Measurements from ENCODE around the gene NUTM2B.
"Not testable (repeated sequence)": the region's sequence is repeated elsewhere in the genome, so short reads cannot be mapped to it uniquely, and the experiment has no call there.

Gene NUTM2B

GRCh38 chr10:79726620-79727019 lies 23.6 kb downstream of the NUTM2B start:
- DNase-seq (ENCODE audit: insufficient read length, low spot score), result not testable (repeated sequence)

GRCh38 chr10:79744844-79745243 lies 41.8 kb downstream of the NUTM2B start:
- DNase-seq (ENCODE audit: insufficient read length, low spot score); FAIRE-seq: not testable (repeated sequence)

More at GRCh38 chr10:79726620-79727019, 23.6 kb downstream of the NUTM2B start:
- FAIRE-seq, result not testable (repeated sequence)

- not testable (repeated sequence) for DNase-seq (ENCODE audit: insufficient read length, low spot score); FAIRE-seq
Observed at GRCh38 chr10:79748510-79748909, 45.5 kb downstream of the NUTM2B start.

GRCh38 chr10:79753601-79754000 lies 50.6 kb downstream of the NUTM2B start:
- not testable (repeated sequence) for FAIRE-seq; DNase-seq (ENCODE audit: insufficient read length, low spot score)

- not testable (repeated sequence) for DNase-seq (ENCODE audit: insufficient read length, low spot score); FAIRE-seq
Observed at GRCh38 chr10:79758297-79758993, 55.4 kb downstream of the NUTM2B start.
